Ovary (tissue), 3 donors: ENCODE results near the gene MRPL1.

ENCODE experiments used
- CTCF ChIP-seq, 3 donors: fragments of 450-650 bp in 2 of 3; fragments of 200-600 bp in 1 of 3; IDR thresholded peaks; one replicate each; pipeline versions ENCODE4 v1.5.1 to v1.8.0; 2016 to 2022; ENCODE audit warnings: antibody characterized with exemption in 3 of 3, mild to moderate bottlenecking in 1 of 3
- POLR2A ChIP-seq: fragments of 450-650 bp; IDR thresholded peaks from one replicate; pipeline ENCODE4 v1.6.1; 2017; ENCODE audit warnings: antibody characterized with exemption, mild to moderate bottlenecking, moderate library complexity
- donor health status: DM: no; HTN: no; CAD: no.

- no peak for TF ChIP-seq CTCF (IDR thresholded peaks at IDR 0.05)
- no peak for TF ChIP-seq POLR2A
These were observed 37.0 kb downstream of the MRPL1 start for GRCh38 chr4:77899607-77900006.
